A549 treated with GW870086 at 1 μM for 4 hours (cell line): Measurements from ENCODE around the gene HEPHL1. TPM values are rescaled to one million over a fixed set of nuclear protein-coding genes. Genes with fewer than 3 reads are reported as not detected.

Experiments used
- total RNA-seq: library from RNA; stranded (reverse); fragments of 200-300 nt; extraction: Qiagen RNA extraction; gene quantifications from 5 replicates; pipeline ENCODE4 v1.2.3, GENCODE V29; 2022; ENCODE audit warnings: low read depth

HEPHL1 gene
- not detected in 5 replicates for total RNA-seq

GRCh38 chr11:94020777-94021481 lies at the start of gene HEPHL1:
HEPHL1 (plus strand) TSS chr11:94021354; CDS start chr11:94021369, 15 bp downstream.

GRCh38 chr11:94128746-94129511 lies 107.8 kb downstream of the HEPHL1 start, which contains the start of gene PANX1:
PANX1 (plus strand) TSS chr11:94128841; CDS start chr11:94129313, 472 bp downstream.

Other genes with a start within 250 kb of the HEPHL1 start
- 19.7 to 24.7 TPM (median 22.5 TPM) in 5 replicates for gene MED17, start 237.1 kb upstream of the HEPHL1 start, total RNA-seq
- gene VSTM5, start 170.7 kb upstream of the HEPHL1 start, total RNA-seq = 0.05 TPM in 1 of 5 replicates, not detected in the others
- 24.3 to 30.1 TPM (median 27.7 TPM) in 5 replicates for gene PANX1, start 107.5 kb downstream of the HEPHL1 start, total RNA-seq